Adrenal gland (tissue), 5 donors: ENCODE measurements around the gene ARHGEF16.

Source experiments
- POLR2A ChIP-seq, 2 donors: fragments of 450-650 bp; IDR thresholded peaks; one replicate each; pipeline ENCODE4 v1.6.1; 2017; ENCODE audit warnings: antibody characterized with exemption in 2 of 2, mild to moderate bottlenecking in 2 of 2, moderate library complexity in 1 of 2
- TF ChIP-seq, protein P1 (sequence below), 6 experiments: fragments of 450-650 bp in 4 of 6; fragments of 200-600 bp in 2 of 6; sonication (generic) in 1 of 6; IDR thresholded peaks; 1 replicate in 5 of 6; 2 replicates in 1 of 6; pipeline versions ENCODE4 v1.5.1 to v1.8.0; 2016 to 2021; ENCODE audit warnings: antibody characterized with exemption in 6 of 6, mild to moderate bottlenecking in 2 of 6, moderate library complexity in 1 of 6
- donor health status: DM: no; HTN: no; CAD: no.

DNA sequence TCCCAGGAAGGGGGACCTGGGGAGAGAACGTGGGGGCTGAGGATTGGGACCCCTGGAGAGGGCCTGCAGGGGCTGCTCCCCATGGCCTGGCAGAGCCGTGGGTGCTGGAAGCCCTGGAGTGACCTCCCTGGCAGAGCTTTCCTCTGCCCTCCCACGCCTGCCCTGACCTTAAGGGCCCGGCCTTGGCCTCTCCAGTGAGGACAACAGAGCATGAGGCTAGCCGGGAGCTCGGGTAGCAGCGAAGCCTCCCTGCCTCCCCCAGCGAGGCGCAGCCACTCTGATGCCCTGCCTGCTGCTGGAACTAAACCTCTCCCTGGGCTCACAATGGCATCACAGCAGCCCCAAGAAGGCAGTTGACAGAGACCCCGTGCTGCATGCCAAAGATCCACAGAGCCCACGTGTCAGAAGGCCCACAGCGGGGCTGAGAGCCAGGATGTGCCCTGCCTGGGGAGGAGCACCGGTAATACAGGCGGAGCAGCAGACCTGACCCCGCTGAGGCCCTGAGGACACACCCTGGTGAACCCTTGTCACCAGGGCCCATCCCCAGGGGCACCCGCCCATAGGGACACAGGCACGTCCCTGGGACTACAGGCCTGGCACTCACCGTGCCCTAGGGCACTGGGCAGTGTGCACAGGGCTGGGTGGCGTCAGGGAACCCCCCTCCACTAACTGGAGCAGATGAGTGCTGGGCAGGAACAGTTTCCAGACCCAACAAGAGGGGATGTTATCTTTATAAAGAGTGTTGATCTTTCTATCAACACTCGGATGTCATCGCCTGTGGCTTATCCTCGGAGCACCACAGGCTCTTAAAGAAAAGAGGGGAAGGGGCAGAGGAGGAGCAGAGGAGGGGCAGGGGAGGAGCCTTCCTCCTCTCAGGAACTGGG lies 48.4 kb downstream of the ARHGEF16 start:
- TF ChIP-seq, protein P1, sequence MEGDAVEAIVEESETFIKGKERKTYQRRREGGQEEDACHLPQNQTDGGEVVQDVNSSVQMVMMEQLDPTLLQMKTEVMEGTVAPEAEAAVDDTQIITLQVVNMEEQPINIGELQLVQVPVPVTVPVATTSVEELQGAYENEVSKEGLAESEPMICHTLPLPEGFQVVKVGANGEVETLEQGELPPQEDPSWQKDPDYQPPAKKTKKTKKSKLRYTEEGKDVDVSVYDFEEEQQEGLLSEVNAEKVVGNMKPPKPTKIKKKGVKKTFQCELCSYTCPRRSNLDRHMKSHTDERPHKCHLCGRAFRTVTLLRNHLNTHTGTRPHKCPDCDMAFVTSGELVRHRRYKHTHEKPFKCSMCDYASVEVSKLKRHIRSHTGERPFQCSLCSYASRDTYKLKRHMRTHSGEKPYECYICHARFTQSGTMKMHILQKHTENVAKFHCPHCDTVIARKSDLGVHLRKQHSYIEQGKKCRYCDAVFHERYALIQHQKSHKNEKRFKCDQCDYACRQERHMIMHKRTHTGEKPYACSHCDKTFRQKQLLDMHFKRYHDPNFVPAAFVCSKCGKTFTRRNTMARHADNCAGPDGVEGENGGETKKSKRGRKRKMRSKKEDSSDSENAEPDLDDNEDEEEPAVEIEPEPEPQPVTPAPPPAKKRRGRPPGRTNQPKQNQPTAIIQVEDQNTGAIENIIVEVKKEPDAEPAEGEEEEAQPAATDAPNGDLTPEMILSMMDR (IDR thresholded peaks at IDR 0.05) = no peak
- TF ChIP-seq POLR2A (IDR thresholded peaks at IDR 0.05) = no peak
